AG09319 (cell line): ENCODE results near the gene OXLD1.

Experiments used
- DNase-seq: peaks from one replicate; pipeline ENCODE4 v3.0.0-alpha.2; 2010; ENCODE audit warnings: low read depth; ENCODE audit errors: extremely low read depth
- TF ChIP-seq, protein P1 (sequence below): IDR thresholded peaks from 2 replicates; pipeline ENCODE4 v1.5.1; 2011; ENCODE audit warnings: low read depth, mild to moderate bottlenecking, inconsistent platforms, low read length, moderate library complexity

Gene OXLD1

DNA sequence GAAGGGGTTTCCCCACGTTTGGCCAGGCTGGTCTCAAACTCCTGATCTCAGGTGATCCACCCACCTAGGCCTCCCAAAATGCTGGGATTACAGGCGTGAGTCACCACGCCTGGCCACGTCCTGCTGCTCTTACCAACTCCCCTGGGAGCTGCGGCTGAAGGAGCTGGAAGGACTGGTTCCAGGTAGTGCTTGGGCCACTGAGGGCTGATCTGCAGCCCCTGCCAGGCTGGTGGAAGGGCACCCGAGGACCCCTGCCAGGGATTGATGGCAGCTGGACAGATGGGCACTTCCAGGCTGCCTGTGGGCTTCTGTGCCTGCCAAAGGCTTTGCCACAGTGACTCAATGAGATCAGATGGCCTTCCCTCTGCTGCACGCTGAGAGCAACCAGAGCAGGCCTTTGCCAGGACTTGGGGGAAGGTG is 2.3 kb downstream of the OXLD1 start:
- no peak for DNase-seq
- TF ChIP-seq, protein P1, sequence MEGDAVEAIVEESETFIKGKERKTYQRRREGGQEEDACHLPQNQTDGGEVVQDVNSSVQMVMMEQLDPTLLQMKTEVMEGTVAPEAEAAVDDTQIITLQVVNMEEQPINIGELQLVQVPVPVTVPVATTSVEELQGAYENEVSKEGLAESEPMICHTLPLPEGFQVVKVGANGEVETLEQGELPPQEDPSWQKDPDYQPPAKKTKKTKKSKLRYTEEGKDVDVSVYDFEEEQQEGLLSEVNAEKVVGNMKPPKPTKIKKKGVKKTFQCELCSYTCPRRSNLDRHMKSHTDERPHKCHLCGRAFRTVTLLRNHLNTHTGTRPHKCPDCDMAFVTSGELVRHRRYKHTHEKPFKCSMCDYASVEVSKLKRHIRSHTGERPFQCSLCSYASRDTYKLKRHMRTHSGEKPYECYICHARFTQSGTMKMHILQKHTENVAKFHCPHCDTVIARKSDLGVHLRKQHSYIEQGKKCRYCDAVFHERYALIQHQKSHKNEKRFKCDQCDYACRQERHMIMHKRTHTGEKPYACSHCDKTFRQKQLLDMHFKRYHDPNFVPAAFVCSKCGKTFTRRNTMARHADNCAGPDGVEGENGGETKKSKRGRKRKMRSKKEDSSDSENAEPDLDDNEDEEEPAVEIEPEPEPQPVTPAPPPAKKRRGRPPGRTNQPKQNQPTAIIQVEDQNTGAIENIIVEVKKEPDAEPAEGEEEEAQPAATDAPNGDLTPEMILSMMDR = no peak

DNA sequence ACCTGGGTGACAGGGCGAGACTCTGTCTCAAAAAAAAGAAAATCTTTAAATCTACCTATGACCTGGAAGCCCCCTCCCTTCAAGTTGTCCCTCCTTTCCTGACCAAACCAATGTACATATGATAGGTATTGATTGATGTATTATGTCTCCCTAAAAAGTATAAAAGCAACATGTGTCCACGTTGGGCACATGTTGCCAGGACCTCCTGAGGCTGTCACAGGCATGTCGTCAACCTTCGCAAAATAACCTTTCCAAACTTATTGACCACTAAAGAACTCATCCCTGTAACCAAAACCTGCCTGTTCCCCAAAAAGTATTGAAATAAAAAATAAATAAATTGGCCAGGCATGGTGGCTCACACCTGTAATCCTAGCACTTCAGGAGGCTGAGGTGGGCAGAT is 4.4 kb downstream of the OXLD1 start:
- TF ChIP-seq, protein P1 = no peak
- DNase-seq = no peak

DNA sequence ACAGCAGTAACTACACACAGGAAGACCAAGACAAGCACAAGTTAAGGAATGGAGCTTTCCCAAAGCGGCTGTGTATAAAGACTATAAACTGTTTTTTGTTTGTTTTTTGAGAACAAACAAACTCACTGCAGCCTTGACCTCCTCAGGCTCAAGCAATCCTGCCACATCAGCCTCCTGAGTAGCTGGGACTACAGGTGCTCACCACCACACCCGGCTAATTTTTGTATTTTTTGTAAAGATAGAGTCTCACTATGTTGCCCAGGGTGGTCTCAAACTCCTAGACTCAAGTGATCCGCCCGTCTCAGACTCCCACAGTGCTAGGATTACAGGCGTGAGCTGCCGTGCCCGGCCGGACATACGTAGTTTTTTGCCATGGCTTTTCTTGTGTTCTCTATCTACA is 6.0 kb downstream of the OXLD1 start:
- TF ChIP-seq, protein P1 = no peak
- no peak for DNase-seq

DNA sequence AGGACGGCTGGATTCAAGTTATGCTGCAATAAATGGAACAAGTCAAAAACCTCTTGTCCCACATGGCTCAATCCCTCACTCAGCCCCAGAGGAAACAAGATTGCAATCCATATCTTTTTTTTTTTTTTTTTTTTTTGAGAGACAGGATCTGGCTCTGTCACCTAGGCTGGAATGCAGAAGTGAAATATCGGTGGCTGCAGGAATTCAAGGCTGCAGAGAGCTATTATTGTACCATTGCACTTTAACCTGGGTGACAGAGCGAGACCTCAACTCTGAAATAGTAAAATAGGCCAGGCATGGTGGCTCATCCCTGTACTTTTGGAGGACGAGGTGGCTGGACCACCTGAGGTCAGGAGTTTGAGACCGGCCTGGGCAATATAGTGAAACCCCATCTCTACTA is 7.4 kb downstream of the OXLD1 start:
- no peak for DNase-seq
- TF ChIP-seq, protein P1 = no peak

DNA sequence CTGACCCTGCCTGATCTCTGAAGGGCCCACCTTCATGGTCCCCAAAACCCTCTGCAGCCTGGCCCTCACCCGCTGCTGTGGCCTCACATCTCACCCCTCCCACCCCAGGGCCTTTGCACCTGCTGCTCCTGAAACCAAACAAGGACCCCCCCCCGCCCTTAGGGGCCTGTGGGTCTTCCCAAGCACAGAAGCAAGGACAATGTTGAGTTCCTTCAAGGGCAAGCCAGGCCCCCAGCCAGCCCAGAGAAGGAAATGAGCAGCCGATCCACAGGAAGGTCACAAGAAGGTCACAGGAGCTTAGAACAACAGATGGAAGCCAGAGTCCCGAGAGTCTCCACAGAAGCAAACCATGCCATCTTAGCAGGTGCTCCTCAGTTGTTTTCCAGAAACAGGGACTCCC is 9.6 kb downstream of the OXLD1 start:
- TF ChIP-seq, protein P1 = no peak
- no peak for DNase-seq

DNA sequence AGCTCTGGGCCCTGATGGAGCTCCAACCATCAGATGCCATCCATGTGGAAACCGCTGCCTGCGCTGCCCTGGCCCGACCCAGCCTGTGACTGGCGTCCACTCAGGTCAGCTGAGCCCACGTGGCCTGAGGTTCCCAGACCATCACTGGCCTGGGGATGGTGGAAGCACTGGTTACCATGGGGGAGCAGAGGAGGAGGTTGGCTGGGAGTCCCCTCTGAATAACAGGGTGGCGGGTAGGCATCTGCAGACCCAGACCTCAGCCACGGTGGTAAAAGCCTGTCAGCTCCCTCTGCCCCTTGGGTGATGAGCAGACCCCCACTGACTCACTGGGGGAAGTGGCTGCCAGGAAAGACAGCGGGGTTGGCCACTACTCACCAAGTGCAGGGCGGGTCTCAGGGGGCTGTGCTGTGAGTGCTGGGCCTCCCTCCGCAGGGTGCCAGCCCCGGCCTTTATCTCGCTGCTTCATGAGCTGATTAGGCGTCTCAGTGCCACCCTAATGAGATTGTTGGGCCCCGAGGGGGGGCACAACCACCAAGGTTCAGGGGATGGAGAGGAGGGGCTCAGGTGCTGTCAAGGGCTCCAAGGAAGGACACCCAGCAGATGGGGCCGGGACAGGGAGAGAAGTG is 10.2 kb downstream of the OXLD1 start, which contains the start of gene PDE6G:
Gene PDE6G (minus strand): TSS at position 425 of the 626 bp plus-strand sequence. CDS start 3,237 bp downstream, outside the sequence.
- TF ChIP-seq, protein P1 = no peak
- no peak for DNase-seq

DNA sequence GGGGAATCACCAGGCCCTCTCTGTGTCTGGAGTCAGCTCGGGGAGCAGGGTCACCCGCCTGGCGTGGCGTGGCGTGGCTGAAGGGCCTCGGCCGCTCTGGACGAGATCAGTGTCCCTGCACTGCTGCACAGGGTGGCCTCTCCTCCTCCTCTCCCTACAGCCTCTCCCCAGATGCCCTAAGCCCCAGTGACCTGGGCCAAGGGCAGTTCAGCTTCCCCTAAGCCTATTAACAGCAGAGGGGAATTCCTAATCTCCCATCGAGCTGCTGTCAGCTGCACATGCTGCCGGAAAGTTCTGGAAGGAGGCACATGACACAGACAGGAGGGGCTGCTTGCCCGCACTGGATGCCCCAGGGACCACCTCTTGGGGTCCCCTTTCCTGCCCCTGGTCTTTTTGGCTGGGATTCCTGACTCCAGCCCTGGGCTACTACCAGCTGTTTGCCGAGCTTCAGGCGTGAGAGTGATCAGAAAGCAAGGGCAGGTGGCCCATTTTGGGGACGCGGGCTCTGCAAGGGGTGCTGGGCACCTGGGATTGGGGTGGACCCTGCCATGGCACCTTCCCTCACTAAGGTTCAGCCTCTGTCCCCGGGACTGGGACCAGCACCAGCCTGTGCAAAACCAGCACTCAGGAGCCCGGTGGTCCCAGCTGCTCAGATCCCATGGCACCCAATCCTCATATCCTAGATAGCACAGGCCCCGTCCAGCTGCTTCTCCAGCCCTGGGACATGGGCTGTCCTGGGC is 10.9 kb downstream of the OXLD1 start:
- DNase-seq = no peak
- TF ChIP-seq, protein P1 = no peak
